ENCODE measurements around the gene FRYL.

FRYL gene

DNA sequence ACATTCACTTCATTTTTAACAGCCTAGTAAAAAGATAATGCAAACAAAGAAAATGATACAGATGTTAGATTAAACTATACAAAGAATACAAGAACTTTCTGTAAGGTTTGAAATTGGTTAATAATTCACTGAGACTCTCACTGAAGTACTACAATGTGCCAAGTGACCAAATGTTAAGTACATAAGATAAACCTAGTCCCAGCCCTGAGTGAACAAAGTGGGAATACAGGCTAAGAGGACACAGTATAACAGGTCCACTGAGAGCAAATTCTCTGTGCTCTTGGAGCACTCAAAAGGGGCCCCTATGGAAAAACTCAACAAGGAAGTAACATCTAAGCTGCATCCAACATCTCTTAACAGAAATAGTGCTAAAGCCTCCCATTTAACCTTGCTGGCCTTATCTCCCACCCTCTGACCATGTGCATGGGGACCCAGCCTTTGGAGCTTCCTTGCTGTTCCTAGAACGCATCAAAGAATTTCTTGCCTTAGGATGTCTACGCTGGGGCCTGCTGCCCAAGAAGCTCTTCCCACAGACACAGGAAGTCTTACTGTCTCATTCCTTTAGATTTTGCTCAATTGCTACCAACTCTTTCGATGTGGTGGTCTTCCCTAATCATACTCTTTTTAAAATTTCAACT is 176.6 kb downstream of the FRYL start:
- no peak for DNase-seq (ENCODE audit: low spot score)

DNA sequence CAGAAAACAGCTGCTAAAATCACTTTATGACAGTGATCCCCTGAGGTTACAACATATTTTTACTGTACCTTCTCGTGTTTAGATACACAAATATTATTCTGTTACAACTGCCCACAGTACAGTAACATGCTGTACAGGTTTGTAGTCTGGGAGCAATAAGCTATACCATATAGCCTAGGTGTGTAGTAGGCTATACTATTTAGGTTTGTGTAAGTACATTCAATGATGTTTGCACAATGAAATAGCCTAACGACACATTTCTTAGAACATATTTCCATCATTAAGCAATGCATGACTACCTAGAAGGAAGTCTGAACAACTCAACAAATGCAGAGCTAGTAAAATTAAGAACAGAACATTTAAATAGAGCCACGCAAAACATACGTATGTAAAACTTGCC is 177.3 kb downstream of the FRYL start:
- DNase-seq (ENCODE audit: low spot score) = no peak

- DNase-seq (ENCODE audit: low spot score) = no peak
These were observed 177.9 kb downstream of the FRYL start for GRCh38 chr4:48602222-48602621.

DNA sequence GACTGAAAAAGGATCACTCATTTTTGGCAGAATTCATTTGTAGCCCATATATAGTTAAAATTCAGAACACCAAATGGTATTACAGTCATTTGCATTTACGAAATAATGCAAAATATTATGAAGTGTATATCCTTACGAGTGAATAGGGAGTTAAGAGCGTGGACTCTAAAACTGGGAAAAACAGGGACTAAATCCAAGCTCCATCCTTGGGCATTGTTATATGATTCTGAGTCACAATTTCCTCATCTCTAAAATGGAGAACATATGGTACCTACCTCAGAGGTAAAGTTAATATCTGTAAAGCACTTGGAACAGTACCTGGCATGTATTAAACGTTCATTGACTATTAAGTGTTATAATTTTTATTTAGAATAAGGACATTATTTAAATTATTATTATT is 183.7 kb downstream of the FRYL start:
- DNase-seq (ENCODE audit: low spot score) = no peak

- DNase-seq (ENCODE audit: low spot score) = no peak
These were observed 185.9 kb downstream of the FRYL start for GRCh38 chr4:48594180-48594579.

DNA sequence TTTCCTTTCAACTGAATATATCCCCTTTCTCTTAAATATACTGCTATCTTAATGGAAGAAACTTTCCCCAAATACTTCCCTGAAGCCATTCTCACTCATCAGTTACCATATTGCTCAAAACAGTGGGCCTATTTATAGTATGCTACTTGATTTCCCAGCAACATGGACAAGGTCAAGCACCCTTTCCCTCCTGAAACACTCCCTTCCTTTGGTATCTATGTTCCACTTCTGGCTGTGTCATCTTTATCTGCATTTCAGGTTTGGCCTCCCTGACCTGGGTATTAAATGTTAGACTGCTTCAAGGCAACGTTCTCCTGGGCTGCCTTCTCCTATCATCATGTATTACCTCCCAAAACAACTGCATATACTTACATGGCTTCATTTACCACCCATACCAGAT is 188.7 kb downstream of the FRYL start:
- no peak for DNase-seq (ENCODE audit: low spot score)

GRCh38 chr4:48590884-48591283 is 189.2 kb downstream of the FRYL start:
- no peak for DNase-seq (ENCODE audit: low spot score)

DNA sequence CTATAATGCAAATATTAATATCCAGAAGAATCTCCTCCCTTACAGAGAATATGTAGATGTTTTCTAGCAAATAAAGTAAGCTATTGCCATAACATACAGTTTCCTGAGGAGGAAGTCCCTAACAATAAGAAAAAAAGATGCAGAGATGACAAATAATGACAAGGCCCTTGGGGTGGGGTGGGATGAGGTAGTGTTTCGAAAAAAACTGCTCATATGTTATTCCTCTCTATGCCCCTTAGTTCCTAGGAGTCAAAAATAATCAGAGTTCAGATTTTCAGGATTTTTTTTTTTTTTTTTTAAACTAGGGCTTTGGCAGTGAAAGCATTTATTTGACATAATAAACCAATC is 191.0 kb downstream of the FRYL start:
- no peak for DNase-seq (ENCODE audit: low spot score)

- DNase-seq (ENCODE audit: low spot score) = no peak
These were observed 191.6 kb downstream of the FRYL start for GRCh38 chr4:48588230-48589097.

GRCh38 chr4:48585401-48585800 is 194.7 kb downstream of the FRYL start:
- DNase-seq (ENCODE audit: low spot score) = no peak

DNA sequence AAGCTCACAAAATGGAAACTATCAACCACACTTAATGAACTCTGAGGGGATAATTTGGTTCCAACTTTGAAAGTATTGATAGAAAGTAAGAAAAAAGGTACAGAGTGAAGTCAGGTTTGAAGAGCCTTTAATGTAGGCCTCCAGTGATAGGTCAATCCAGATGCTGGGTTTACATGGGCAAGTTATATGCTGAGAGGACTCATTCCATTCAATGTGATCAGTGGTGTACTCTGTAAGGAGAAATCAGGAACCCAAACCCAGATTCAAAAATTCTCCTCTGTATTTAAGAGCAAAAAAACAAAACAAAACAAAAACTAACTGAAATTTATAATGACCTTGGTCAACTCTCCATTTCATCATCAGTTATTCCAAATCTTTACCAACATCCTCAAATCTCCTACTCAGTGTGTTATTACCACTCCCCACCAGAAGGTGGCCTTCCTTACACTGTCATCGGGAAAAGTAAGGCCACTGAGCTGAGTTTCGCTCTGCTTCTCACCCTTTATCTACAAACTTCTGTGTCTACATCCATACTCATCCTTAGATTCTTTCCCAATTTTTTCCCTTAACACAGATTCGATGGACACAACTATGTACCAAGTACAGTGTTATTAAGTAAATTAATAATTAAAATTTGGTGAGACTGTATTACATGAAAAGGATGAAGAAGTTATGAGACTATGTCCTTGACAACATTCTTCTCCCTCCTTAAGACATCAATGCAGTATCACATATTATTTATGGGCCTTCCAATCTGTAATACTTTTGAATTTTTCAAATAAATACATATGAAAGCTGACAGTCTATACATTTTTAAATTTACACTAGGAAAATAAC is 201.7 kb downstream of the FRYL start:
- peak; percentile 28 for DNase-seq (ENCODE audit: low spot score)

DNA sequence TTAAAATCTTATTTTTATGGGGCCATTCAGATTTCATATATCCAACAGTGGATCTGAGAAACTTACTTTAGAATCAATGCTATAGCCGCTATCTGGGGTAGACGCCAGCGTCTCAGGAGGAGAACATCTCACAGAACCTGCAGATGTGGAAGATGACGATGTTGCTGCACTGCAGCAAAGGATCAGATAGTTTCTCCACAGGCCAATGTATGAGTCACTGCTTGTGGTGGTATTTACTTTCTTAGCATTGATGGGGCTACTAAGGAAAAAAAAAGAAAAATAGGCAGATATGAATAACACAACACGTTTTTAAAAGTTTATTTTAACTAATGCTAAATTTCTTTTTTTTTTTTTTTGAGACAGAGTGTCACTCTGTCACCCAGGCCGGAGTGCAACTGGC is 204.1 kb downstream of the FRYL start:
- no peak for DNase-seq (ENCODE audit: low spot score)

DNA sequence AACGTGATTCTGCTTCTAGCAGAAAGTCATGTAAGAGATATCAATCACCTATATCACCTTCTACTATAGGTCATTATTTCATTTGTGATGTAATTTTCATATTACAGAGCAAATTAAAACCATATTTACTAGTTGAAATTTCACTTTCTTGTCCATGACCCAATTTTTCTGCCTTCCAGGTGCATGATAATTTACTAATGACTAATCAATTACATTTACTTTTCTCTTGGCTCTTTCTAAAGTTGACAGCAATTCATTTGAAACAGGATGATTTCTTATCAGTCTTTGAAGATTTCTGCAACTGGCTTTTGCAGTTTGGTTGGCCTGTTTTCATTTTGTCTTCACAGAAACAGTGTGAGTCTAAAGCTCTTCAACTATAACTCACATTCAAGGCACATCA is 208.6 kb downstream of the FRYL start:
- DNase-seq (ENCODE audit: low spot score) = no peak

DNA sequence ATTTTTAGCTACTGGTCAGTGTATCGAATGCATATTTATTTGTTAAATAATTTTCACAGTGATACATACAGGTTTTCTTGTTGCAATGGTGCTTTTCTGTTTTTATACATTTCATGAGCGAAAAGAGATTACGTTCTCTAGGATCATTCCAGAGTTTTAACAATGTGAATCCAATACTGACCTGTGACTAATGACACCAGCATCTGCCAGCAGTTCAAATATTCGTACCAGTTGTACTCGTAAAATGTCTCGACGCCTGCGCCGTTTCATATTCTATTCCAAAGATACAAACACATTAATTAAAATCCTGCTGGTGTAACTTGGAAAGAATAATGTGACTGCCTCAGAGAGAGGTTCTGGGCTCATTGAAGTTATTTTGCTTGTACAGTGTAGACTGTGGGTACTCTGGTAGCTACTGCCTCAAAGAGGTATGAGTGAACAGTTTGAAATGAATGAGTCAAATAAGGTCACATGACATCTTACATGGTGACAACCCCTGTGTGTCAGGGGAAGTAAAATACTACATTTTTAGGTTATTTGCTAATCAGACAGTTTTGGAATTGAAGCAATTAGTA is 209.3 kb downstream of the FRYL start:
- no peak for DNase-seq (ENCODE audit: low spot score)

- DNase-seq (ENCODE audit: low spot score) = no peak
These were observed 214.1 kb downstream of the FRYL start for GRCh38 chr4:48566034-48566384.

DNA sequence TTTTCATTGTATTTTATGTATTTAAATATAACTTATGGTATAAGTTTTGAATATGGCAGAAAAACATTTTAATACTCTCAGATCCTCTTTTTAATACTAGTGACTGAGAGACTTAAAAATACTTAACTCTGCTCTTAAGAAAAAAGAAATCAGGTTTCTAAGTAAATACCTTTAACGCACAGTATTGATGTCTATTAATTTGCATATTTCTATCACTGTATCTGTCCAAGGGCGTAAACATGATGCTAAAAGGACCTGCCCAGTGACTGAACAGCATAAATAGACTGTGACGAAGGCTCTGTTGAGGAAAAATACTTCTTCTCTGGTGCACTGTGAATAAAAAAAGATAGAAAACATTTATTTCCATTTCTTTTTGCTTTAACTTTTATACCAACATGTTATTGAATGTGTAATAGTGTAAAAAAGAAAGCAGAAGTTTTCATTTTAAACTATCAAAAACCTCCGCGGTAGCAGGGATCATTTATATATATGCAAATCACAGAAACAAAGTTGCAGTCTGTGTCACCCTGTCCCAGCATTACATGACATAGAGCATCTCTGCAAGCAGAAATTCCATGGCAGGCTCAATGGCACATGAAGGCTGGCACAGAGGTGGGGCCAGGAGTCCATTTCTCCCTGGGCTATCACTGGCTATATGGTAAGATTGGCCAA is 214.6 kb downstream of the FRYL start:
- no peak for DNase-seq (ENCODE audit: low spot score)

DNA sequence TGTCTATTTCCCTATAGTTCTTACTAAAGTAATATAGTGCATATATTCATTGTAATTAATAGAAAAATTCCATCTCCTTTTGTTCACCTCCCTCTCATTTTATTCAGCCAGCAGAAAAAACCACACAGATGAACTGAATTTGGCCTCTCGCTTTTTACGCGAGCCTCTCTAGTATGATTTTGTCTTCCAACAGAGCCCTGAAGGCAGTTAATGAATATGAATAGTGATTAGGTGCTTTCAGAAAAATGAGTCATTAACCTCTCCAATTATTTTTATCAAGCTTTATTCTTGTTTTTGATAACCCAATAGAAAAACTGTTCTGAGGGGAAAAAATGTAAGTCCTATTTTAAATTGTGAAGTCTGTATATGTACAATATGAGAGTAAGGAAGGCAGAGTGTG is 215.9 kb downstream of the FRYL start:
- DNase-seq (ENCODE audit: low spot score) = peak; percentile 3

DNA sequence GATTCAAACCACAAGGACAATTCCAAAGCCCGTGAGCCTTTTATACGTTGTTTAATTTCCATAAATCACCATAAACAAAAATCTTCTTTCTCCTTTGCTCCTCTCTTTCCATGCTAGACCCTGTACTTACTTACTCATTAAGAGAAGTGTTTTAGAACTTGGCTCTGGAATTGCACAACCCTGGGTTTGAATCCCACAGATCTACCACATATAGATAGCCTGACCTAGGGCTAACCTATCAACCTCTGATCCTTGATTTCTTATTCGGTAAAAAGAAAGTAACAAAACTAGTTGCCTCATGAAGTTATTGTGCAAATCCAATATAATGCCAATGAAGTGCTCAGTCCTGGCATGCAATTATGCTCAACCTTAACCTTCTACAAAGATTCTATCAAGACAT is 221.3 kb downstream of the FRYL start:
- DNase-seq (ENCODE audit: low spot score) = no peak

DNA sequence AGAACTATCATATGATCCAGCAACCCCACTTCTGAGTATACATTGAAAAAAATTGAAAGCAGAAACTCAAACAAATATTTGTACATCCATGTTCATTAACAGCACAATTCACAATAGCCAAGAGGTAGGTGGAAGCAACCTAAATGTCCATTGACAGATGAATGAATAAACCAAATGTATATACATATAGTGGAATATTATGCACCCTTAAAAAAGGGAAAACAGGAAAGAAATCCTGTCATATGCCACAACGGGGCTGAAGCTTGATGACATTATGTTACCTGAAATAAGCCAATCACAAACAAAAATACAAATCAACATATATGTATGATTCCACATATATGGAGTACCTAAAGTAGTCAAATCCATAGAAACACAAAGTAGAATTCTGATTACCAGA is 222.1 kb downstream of the FRYL start:
- DNase-seq (ENCODE audit: low spot score) = no peak

DNA sequence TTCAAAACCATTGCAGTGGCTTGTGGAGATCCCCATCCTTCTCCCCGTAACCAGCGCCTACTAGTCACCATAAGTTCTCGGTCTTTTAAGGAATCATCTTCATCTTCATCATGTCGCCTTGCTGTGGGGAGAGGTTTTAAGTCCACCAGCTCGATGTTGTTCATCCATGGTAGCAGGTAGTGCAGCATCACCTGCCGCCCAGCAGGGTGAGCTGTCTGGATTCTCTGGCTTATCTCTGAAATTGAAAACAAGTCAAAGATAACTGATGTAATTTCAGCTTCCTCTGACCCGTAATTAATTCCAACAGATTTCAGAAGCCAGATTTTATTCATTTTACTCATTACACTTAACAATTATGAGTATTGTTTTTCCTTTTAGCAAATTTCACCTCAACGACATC is 222.6 kb downstream of the FRYL start:
- DNase-seq (ENCODE audit: low spot score) = no peak

DNA sequence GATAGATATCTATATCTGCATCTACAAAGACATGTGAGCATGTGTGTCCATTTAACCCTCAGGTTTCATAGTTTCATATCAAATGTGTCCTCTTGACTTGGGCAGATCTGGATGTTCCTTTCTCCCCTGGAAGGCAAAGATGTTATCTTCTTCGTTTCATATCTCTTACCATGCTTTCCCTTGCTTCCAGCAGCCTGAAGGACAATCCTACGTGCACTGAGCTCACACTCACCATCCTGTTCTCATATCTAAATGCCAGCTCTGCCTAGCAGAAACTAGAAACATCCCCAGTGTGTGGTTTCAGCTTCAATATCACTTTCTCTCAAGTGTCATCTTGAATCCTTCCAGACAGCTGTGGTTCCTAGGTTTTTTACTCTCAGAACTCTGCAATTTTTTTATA is 223.8 kb downstream of the FRYL start:
- DNase-seq (ENCODE audit: low spot score) = no peak

- no peak for DNase-seq (ENCODE audit: low spot score)
These were observed 225.5 kb downstream of the FRYL start for GRCh38 chr4:48554606-48555005.

Data from COLO829 (cell line).